Peyer's patch (tissue), 4 donors: ENCODE results near the gene STAM2. TPM values are rescaled to one million over a fixed set of nuclear protein-coding genes. Genes with fewer than 3 reads are reported as not detected.
"Not testable (repeated sequence)": the region's sequence is repeated elsewhere in the genome, so short reads cannot be mapped to it uniquely, and the experiment has no call there.

Experiments
- DNase-seq, 3 donors: peaks; one replicate each; pipeline ENCODE4 v3.0.0-alpha.2; 2017 to 2019
- H3K27ac ChIP-seq, 4 donors: fragments of 200-600 bp; sonication (generic); one replicate each; pipeline ENCODE4 v1.5.1; 2016 to 2019
- H3K27me3 ChIP-seq, 2 donors: fragments of 200-600 bp; sonication (generic); one replicate each; pipeline ENCODE4 v1.5.1; 2019
- H3K36me3 ChIP-seq, 3 donors: fragments of 200-600 bp; sonication (generic); one replicate each; pipeline ENCODE4 v1.5.1; 2016 to 2019
- H3K4me1 ChIP-seq, 4 donors: fragments of 200-600 bp; sonication (generic); one replicate each; pipeline ENCODE4 v1.5.1; 2016 to 2019
- H3K4me3 ChIP-seq, 4 donors: fragments of 200-600 bp; sonication (generic); 1 replicate in 3 of 4; 2 replicates in 1 of 4; pipeline ENCODE4 v1.5.1; 2016 to 2019; ENCODE audit warnings: mild to moderate bottlenecking in 1 of 4
- H3K9me3 ChIP-seq, 4 donors: fragments of 200-600 bp; sonication (generic); one replicate each; pipeline ENCODE4 v1.5.1; 2016 to 2019; ENCODE audit warnings: mild to moderate bottlenecking in 1 of 4
- CTCF ChIP-seq, 6 experiments: fragments of 450-650 bp in 4 of 6; fragments of 200-600 bp in 2 of 6; sonication (generic) in 1 of 6; IDR thresholded peaks; one replicate each; pipeline ENCODE4 v1.5.1; 2017 to 2019; ENCODE audit warnings: antibody characterized with exemption in 6 of 6, mild to moderate bottlenecking in 3 of 6, moderate library complexity in 1 of 6
- POLR2A ChIP-seq, 2 donors: fragments of 450-650 bp; IDR thresholded peaks; one replicate each; pipeline ENCODE4 v1.5.1; 2017; ENCODE audit warnings: antibody characterized with exemption in 2 of 2, mild to moderate bottlenecking in 2 of 2, moderate library complexity in 2 of 2
- total RNA-seq, 4 donors: library from RNA; depleted of rRNA; stranded (reverse); fragments of >200 nt; gene quantifications; one replicate each; pipeline ENCODE4 v1.1.0, GENCODE V29; 2016

STAM2 gene
- total RNA-seq, 4 donors from 2014 or later, result 29.7 to 46.2 (median 36.8) TPM

GRCh38 chr2:152167065-152167464 is 8.5 kb downstream of the STAM2 start:
- H3K36me3 ChIP-seq, result no peaks in the 10 kb centered on the region
- TF ChIP-seq POLR2A (IDR thresholded peaks at IDR 0.05) (no peak), CTCF (IDR thresholded peaks at IDR 0.05) (no peak)
- no peaks in the 10 kb centered on the region for H3K27me3 ChIP-seq
- H3K27ac ChIP-seq, result no peak overlapping the region
- no peak for DNase-seq
- peaks cover 0 to 25% (median 6%) of the 10 kb centered on the region in 4 donors for H3K4me1 ChIP-seq
- H3K4me3 ChIP-seq, result no peak overlapping the region
- no peaks in the 10 kb centered on the region for H3K9me3 ChIP-seq

GRCh38 chr2:152166633-152167032 is 8.9 kb downstream of the STAM2 start:
- TF ChIP-seq POLR2A (IDR thresholded peaks at IDR 0.05) (no peak), CTCF (IDR thresholded peaks at IDR 0.05) (no peak)
- no peak overlapping the region for H3K4me3 ChIP-seq
- no peaks in the 10 kb centered on the region for H3K36me3 ChIP-seq
- H3K27ac ChIP-seq, result no peak overlapping the region
- DNase-seq, result no peak
- peaks cover 0 to 21% (median 5%) of the 10 kb centered on the region in 4 donors for H3K4me1 ChIP-seq
- no peaks in the 10 kb centered on the region for H3K27me3 ChIP-seq
- no peaks in the 10 kb centered on the region for H3K9me3 ChIP-seq

- Histone ChIP-seq H3K9me3 (no peaks in the 10 kb centered on the region), H3K4me1 (peaks cover 0 to 19% (median 4%) of the 10 kb centered on the region in 4 donors), H3K27ac (no peak overlapping the region), H3K4me3 (no peak overlapping the region), H3K36me3 (no peaks in the 10 kb centered on the region), H3K27me3 (no peaks in the 10 kb centered on the region)
- TF ChIP-seq POLR2A (IDR thresholded peaks at IDR 0.05), result no peak
- DNase-seq, result no peak
Measured at GRCh38 chr2:152165780-152166179, 9.8 kb downstream of the STAM2 start.

GRCh38 chr2:152165306-152165705 is 10.3 kb downstream of the STAM2 start:
- no peak for DNase-seq
- Histone ChIP-seq H3K27ac (no peak overlapping the region), H3K27me3 (no peaks in the 10 kb centered on the region), H3K36me3 (no peaks in the 10 kb centered on the region), H3K4me1 (peaks cover 0 to 19% (median 4%) of the 10 kb centered on the region in 4 donors), H3K4me3 (no peak overlapping the region), H3K9me3 (no peaks in the 10 kb centered on the region)
- no peak for TF ChIP-seq POLR2A (IDR thresholded peaks at IDR 0.05)
- TF ChIP-seq CTCF (IDR thresholded peaks at IDR 0.05), result no peak

GRCh38 chr2:152163669-152164068 is 11.9 kb downstream of the STAM2 start:
- not testable (repeated sequence) for H3K27ac ChIP-seq

GRCh38 chr2:152162141-152162540 is 13.4 kb downstream of the STAM2 start:
- H3K9me3 ChIP-seq, result no peaks in the 10 kb centered on the region
- peaks cover 0 to 11% (median under 1%) of the 10 kb centered on the region in 4 donors for H3K4me1 ChIP-seq
- H3K27ac ChIP-seq, result no peak overlapping the region
- no peak overlapping the region for H3K4me3 ChIP-seq
- H3K27me3 ChIP-seq, result no peaks in the 10 kb centered on the region
- H3K36me3 ChIP-seq, result no peaks in the 10 kb centered on the region
- no peak for TF ChIP-seq CTCF (IDR thresholded peaks at IDR 0.05)
- TF ChIP-seq POLR2A (IDR thresholded peaks at IDR 0.05), result no peak
- DNase-seq, result no peak

More at GRCh38 chr2:152163669-152164068, 11.9 kb downstream of the STAM2 start:
- H3K9me3 ChIP-seq, DNase-seq, H3K4me3 ChIP-seq, H3K27me3 ChIP-seq, H3K36me3 ChIP-seq: not testable (repeated sequence)
- peaks cover 0 to 19% (median 4%) of the 10 kb centered on the region in 4 donors for H3K4me1 ChIP-seq

- Histone ChIP-seq H3K36me3 (no peaks in the 10 kb centered on the region), H3K4me3 (no peak overlapping the region), H3K4me1 (peaks cover 0 to 7% (median 0%) of the 10 kb centered on the region in 4 donors), H3K27ac (no peak overlapping the region), H3K9me3 (no peaks in the 10 kb centered on the region), H3K27me3 (no peaks in the 10 kb centered on the region)
- TF ChIP-seq POLR2A (IDR thresholded peaks at IDR 0.05) (no peak), CTCF (IDR thresholded peaks at IDR 0.05) (no peak)
- DNase-seq, result no peak
Measured at GRCh38 chr2:152161598-152161997, 14.0 kb downstream of the STAM2 start.

GRCh38 chr2:152160378-152160777 is 15.2 kb downstream of the STAM2 start:
- not testable (repeated sequence) for DNase-seq, H3K4me1 ChIP-seq, H3K36me3 ChIP-seq, H3K4me3 ChIP-seq, H3K9me3 ChIP-seq, H3K27me3 ChIP-seq, H3K27ac ChIP-seq
